Anterior cingulate cortex (tissue), 58 donors: ENCODE measurements around the gene GPRIN1.

Source experiments
- DNase-seq, 58 donors: peaks; one replicate each; lab custom pipeline; 2025; lab: John Stamatoyannopoulos, UW

The GPRIN1 gene

GRCh38 chr5:176609724-176610434, at the start of gene GPRIN1:
Gene GPRIN1, minus strand, starts transcription at chr5:176610156. Its CDS starts 10,322 bp downstream, at chr5:176599834.
- peak in 35 of 58 donors; percentile 24 to 69 (median 41) for DNase-seq

DNA sequence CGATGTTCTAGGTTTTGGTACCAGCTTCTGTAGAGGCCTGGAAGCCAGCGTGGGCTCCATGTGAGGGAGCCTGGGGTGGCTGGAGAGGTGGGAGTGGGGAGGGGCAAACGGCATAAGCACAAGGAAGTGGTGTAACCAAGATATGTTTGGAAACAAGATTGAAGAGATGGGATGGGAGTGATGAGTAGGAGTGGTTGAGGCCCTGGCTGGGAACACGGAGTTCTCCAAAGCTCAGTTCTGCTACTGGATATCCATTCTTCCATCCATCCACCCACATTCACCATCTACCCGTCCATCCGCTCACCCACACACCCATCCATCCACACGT, 49.5 kb upstream of the GPRIN1 start:
- DNase-seq = peak in 13 of 58 donors; percentile 11 to 69 (median 31)

- DNase-seq = no peak
These were observed 49.0 kb upstream of the GPRIN1 start for GRCh38 chr5:176658817-176659511.

DNA sequence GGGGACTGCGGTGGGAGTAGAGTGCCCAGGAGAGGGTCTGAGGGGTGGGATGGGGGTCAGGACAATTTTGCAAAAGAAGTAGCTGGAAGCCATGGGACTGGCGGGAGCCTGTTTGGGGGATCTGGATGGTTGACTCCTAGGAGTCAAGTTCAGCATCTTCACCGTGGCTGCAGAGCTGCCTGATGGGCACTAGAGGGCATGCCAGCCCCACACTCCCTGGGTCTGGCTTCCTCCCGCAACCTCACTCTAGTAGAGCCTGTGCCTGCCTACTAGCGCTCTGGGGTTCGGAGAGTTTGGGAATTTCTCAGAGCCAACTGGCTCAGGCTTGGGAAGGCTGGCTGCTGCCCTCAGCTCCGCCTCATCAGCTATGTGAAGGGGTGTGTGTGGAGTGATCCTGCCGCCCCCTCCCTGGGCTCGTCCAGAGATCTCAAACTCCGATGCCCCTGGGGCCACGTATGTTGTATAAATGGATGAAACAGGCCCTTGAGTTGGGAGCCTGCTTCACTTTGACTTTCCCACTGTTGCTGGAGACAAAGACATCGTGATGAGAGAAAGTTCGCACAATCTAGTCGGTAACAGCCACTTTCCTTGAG, 48.1 kb upstream of the GPRIN1 start:
- peak in 55 of 58 donors; percentile 17 to 87 (median 57) for DNase-seq

- no peak for DNase-seq
These were observed 46.6 kb upstream of the GPRIN1 start for GRCh38 chr5:176656467-176656990.

DNA sequence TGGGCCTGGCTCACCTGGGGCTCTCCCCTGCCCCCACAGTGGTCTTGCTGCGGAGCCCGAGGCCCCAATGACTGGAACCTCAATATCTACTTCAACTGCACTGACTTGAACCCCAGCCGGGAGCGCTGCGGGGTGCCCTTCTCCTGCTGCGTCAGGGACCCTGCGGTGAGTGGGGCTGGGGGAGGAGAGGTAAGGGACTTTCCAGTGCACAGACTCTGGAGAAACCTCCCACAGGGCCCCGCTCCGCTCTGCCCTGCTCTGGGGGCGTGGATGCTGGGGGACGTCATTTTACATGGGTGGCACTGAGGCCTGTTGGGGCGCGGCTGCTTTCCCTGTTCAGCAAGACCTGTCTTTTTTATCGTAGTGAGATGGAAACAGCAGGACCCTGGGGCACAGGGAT, 44.9 kb upstream of the GPRIN1 start:
- DNase-seq = no peak

GRCh38 chr5:176653401-176654385, 43.7 kb upstream of the GPRIN1 start:
- DNase-seq = peak in 7 of 58 donors; percentile 23 to 63 (median 41)

- DNase-seq = peak in 49 of 58 donors; percentile 14 to 82 (median 47)
These were observed 42.2 kb upstream of the GPRIN1 start for GRCh38 chr5:176652136-176652535.

DNA sequence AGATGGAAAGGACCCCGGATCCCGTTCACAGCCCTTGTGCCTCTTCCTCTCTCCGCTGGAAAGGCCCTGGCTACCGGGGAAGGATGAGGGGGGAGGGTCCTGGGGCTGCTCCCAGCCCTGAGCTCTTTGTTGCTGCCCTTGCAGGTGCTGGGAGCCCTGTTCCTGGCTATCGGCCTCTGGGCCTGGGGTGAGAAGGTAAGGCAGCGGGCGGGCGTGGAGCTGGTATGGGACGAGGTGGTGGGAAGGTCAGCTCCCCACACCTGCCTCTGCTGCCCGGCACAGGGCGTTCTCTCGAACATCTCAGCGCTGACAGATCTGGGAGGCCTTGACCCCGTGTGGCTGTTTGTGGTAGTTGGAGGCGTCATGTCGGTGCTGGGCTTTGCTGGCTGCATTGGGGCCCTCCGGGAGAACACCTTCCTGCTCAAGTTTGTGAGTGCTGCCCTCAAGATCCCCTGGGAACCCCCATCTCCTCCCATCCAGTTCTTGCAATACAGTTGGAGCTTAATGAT, 41.6 kb upstream of the GPRIN1 start:
- DNase-seq = no peak

GRCh38 chr5:176650354-176650884, 40.5 kb upstream of the GPRIN1 start:
- DNase-seq = peak in 5 of 58 donors; percentile 15 to 53 (median 39)

DNA sequence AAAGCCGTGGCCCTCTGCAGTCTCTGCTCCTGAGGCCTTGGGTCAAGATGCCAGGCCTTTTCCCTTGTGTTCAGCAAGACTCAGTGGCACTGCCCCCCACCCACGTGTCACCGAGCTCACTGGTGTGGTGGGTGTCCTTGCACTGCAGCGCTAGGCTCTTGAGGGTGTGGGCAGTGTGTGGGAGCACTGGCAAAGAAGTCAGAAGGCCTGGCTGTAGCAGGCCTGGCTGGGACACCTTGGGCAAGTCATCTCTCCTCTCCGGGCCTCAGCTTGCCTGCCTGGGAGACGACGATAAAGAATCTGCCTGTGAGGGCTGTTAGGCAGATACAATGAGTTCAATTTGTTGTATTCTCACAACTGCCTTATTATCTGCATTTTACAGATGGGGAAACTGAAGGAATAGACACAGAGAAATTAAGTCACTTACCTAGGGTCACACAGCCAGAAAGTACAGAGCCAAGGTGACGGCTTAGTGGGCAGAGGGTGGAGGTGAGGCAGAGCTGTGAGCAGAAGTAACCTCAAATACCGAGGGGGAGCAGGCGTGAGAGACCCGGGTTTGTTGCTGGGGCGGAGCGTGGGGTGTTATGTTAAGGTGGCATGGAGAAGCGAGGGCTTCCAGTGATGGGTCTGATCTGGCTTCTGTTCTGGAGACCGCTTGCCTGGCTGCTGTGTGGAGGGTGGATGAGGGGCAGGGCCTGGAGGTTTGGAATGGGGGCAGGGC, 38.7 kb upstream of the GPRIN1 start:
- DNase-seq = no peak

- DNase-seq = peak in 11 of 58 donors; percentile 18 to 58 (median 33)
These were observed 38.0 kb upstream of the GPRIN1 start for GRCh38 chr5:176647843-176648473.

DNA sequence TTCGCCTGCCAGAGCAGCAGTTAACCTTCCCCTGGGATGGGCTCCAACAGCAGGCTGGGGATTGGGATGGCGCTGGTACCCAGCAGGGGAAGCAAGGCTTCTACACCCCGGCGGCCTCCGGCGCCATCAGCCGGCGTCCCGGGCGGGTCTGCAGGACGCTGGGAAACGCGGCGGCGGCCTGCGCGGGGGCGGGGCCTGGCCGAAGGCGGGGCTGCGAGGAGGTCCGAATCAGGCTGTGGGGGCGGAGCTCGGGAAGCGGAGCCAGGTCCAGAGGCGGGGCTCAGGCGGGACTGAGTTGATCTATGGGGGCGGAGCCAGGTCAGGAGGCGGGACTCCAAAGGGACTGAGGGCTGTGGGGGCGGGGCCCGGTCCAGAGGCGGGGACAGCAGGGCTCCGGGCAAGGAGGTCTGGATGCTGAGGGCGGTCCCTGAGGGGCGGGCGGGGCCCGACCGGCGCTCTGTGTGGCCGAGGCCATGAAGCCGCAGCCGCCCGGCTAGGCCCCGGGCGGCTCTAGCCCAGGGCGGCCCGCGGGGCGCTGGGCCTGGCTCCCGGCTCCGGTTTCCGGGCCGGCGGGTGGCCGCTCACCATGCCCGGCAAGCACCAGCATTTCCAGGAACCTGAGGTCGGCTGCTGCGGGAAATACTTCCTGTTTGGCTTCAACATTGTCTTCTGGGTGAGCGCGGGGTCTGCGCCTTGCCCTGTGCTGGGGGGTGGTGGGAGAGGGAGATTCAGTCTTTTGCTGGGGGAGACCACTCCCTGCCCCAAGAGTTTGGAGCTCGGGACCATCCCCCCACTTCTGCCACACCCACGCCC, 37.3 kb upstream of the GPRIN1 start, which contains the start of gene TSPAN17:
TSPAN17 (plus strand) TSS at position 455 of the 813 bp plus-strand sequence; CDS start at position 587, 132 bp downstream.
- DNase-seq = peak; percentile 77 to 100 (median 99)

DNA sequence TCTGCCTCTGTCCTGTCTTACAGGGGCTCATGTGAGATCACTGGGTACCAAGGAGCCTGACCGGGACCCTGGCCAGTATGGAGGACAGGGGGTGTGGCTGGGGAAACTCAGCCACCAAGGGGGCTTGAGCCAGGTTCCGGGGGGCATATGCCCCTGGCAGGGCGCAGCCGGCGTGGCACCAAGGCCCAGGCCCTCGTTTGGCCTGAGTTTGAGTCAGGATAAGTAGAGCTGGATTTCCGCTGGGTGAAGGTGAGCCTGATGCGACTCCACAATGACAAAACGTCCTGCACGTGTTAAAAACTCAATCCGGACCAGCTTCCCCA, 36.7 kb upstream of the GPRIN1 start:
- DNase-seq = no peak

DNA sequence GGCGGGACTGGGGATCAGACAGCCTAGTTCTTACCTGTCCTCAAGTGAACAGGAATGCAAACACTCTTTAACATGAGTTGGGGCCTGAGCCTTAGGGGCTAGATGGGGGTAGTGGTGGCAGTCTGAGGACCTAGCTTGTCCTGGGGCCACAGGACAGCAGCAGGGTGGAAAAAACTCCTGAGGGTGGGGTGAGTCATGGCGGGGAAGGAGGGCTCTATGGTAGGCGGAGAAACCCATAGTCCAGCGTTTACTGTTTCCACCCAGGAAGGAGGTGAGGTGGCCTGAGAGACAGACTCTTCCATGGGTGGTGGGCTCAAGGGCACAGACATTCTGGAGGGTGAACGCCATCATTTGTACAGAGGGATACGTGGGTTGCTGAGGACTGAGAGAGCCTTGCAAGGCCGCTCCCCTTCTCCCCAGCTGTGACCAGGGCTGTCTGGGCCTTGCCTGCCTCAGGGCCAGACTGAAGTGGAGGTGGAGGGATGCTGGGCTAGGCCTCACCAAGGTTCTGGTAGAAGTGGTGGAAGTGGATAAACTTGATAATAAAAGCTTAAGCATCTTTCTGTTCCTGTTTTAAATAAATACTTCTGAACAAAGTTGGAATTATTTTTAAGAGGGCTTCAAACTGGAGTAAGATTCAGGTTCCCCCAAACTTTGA, 36.2 kb upstream of the GPRIN1 start:
- no peak for DNase-seq

GRCh38 chr5:176644878-176645670, 35.1 kb upstream of the GPRIN1 start:
- DNase-seq = peak in 2 of 58 donors; percentile 23 to 44
